Measurements from ENCODE around the gene TRPM8.

The TRPM8 gene

DNA sequence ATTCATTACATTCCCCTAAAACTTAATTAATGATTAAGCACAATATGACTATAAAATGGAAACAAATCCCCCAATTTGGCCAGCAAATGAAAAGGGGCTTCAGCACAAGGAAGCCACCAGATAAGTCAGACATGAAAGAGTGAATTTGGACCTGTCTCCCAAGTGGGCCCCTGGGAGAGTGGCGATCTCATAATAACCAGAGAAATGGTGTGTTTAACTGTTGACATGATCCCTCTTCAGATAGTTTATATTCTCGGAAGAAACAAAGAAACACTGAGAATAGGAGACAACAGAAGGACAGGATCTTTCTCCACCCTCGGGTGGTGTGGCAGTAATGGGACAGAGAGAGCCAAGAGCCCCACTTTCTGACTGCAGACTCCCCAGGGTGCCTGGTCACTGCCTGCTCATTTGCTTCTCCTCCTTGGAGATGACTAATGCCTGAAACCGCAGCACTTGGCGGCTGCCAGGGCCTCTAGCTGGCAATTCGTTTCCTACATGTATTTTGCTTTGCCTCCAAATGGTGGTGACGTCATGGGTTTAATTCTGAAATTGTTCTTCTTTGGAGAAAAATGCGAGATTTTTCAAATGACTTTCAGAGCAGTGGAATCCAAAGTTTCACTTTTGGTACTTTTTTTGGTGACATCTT lies 86.9 kb downstream of the TRPM8 start:
- Histone ChIP-seq H3K27ac (replicated peaks) (no peak overlapping the region), H3K4me3 (replicated peaks; ENCODE audit: insufficient read depth, low read length) (no peak overlapping the region), H3K27me3 (ENCODE audit: insufficient read depth, poor library complexity, severe bottlenecking) (peaks cover 9% of the 10 kb centered on the region)
- peak in 1 of 2 experiments; percentile 5 for DNase-seq (ENCODE audit: low read depth in 1 of 2, low spot score in 1 of 2)
- TF ChIP-seq, protein P1, sequence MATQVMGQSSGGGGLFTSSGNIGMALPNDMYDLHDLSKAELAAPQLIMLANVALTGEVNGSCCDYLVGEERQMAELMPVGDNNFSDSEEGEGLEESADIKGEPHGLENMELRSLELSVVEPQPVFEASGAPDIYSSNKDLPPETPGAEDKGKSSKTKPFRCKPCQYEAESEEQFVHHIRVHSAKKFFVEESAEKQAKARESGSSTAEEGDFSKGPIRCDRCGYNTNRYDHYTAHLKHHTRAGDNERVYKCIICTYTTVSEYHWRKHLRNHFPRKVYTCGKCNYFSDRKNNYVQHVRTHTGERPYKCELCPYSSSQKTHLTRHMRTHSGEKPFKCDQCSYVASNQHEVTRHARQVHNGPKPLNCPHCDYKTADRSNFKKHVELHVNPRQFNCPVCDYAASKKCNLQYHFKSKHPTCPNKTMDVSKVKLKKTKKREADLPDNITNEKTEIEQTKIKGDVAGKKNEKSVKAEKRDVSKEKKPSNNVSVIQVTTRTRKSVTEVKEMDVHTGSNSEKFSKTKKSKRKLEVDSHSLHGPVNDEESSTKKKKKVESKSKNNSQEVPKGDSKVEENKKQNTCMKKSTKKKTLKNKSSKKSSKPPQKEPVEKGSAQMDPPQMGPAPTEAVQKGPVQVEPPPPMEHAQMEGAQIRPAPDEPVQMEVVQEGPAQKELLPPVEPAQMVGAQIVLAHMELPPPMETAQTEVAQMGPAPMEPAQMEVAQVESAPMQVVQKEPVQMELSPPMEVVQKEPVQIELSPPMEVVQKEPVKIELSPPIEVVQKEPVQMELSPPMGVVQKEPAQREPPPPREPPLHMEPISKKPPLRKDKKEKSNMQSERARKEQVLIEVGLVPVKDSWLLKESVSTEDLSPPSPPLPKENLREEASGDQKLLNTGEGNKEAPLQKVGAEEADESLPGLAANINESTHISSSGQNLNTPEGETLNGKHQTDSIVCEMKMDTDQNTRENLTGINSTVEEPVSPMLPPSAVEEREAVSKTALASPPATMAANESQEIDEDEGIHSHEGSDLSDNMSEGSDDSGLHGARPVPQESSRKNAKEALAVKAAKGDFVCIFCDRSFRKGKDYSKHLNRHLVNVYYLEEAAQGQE (IDR thresholded peaks at IDR 0.05; ENCODE audit: insufficient replicate concordance, low read depth), result no peak
- no peak for TF ChIP-seq SPI1 (IDR thresholded peaks at IDR 0.05; ENCODE audit: borderline replicate concordance, low read depth)
- no peak for TF ChIP-seq GABPA (IDR thresholded peaks at IDR 0.05; ENCODE audit: low read depth)
- TF ChIP-seq CTCF (IDR thresholded peaks at IDR 0.05; ENCODE audit: insufficient read depth, low read length), result no peak

DNA sequence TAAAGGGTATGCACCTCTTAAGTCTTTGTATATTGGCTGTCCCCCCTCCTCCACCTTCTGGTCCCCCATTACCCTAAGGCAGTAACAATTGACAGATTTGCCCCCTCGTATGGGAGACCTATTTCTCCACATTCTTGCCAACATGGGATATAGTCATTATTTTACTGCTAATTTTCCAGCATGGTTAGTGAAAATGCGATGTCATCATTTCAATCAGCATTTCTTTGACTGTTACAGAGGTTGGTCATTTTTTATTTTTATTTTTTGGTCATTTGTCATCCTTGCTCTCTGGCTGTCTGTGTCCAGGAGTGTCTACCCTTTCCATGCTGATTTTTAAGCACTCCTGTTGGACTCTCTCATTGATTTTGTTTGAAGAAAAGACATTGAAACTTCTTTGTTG lies 88.0 kb downstream of the TRPM8 start:
- TF ChIP-seq CTCF (IDR thresholded peaks at IDR 0.05; ENCODE audit: insufficient read depth, low read length) (no peak), SPI1 (IDR thresholded peaks at IDR 0.05; ENCODE audit: borderline replicate concordance, low read depth) (no peak), GABPA (IDR thresholded peaks at IDR 0.05; ENCODE audit: low read depth) (no peak), POLR2AphosphoS5 (IDR thresholded peaks at IDR 0.05; ENCODE audit: low read depth) (no peak)
- TF ChIP-seq, protein P1 (IDR thresholded peaks at IDR 0.05; ENCODE audit: insufficient replicate concordance, low read depth), result no peak
- no peak overlapping the region for H3K27ac ChIP-seq (replicated peaks)
- H3K27me3 ChIP-seq (ENCODE audit: insufficient read depth, poor library complexity, severe bottlenecking), result peaks cover 9% of the 10 kb centered on the region
- no peak overlapping the region for H3K4me3 ChIP-seq (replicated peaks; ENCODE audit: insufficient read depth, low read length)
- DNase-seq (ENCODE audit: low read depth in 1 of 2, low spot score in 1 of 2), result no peak

DNA sequence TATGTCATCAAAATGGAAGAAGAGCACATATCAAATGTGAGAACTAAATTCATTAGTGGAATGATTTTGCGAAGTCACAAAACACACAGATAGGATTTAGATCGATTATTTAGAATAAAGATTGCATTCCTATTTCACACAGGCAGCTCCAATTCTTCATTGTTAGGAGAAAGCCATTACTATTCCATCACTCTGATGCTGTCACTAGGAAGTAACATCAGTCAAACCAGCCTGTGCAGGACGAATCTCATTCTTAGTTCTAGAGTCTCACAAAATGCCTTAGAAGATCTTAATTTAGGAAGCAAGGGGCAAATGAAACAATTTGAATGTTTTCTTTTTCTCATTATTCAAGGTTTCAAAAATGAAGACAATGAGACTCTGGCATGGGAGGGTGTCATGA lies 89.3 kb downstream of the TRPM8 start:
- Histone ChIP-seq H3K4me3 (replicated peaks; ENCODE audit: insufficient read depth, low read length) (no peak overlapping the region), H3K27ac (replicated peaks) (no peak overlapping the region)
- TF ChIP-seq GABPA (IDR thresholded peaks at IDR 0.05; ENCODE audit: low read depth) (no peak), CTCF (IDR thresholded peaks at IDR 0.05; ENCODE audit: insufficient read depth, low read length) (no peak), SPI1 (IDR thresholded peaks at IDR 0.05; ENCODE audit: borderline replicate concordance, low read depth) (no peak), POLR2AphosphoS5 (IDR thresholded peaks at IDR 0.05; ENCODE audit: low read depth) (no peak)
- TF ChIP-seq, protein P1 (IDR thresholded peaks at IDR 0.05; ENCODE audit: insufficient replicate concordance, low read depth), result no peak

More for the DNA sequence above, 89.3 kb downstream of the TRPM8 start:
- no peak for DNase-seq (ENCODE audit: low read depth in 1 of 2, low spot score in 1 of 2)
- H3K27me3 ChIP-seq (ENCODE audit: insufficient read depth, poor library complexity, severe bottlenecking), result peaks cover 9% of the 10 kb centered on the region

Measured in HL-60 (cell line).